Adrenal gland (tissue), 12 donors: ENCODE measurements around the gene RPTOR. TPM values are rescaled to one million over a fixed set of nuclear protein-coding genes. Genes with fewer than 3 reads are reported as not detected.
A peak's percentile ranks its signal among the peaks of the same experiment; 100 is the strongest.

Source experiments
- DNase-seq, 7 donors: peaks; one replicate each; pipeline ENCODE4 v3.0.0-alpha.2; 2019 to 2020
- H3K27ac ChIP-seq, 5 donors: fragments of 200-600 bp; sonication (generic) in 4 of 5; 1 replicate in 3 of 5; 2 replicates in 2 of 5; pipeline versions ENCODE4 v1.5.1 to v1.8.0; 2016 to 2020; ENCODE audit warnings: mild to moderate bottlenecking in 1 of 5
- H3K27me3 ChIP-seq: fragments of 200-600 bp; 2 replicates; pipeline ENCODE4 v1.8.0; 2021
- H3K36me3 ChIP-seq, 2 donors: fragments of 200-600 bp; replicated peaks in 1 of 2; 1 replicate in 1 of 2; 2 replicates in 1 of 2; pipeline versions ENCODE4 v1.5.1 to v1.8.0; 2018 to 2022
- H3K4me1 ChIP-seq, 2 donors: fragments of 200-600 bp; replicated peaks in 1 of 2; 1 replicate in 1 of 2; 2 replicates in 1 of 2; pipeline versions ENCODE4 v1.5.1 to v1.8.0; 2018 to 2021
- H3K4me3 ChIP-seq, 4 donors: fragments of 200-600 bp; sonication (generic) in 3 of 4; one replicate each; pipeline ENCODE4 v1.5.1; 2016 to 2018
- H3K9me3 ChIP-seq, 3 donors: fragments of 200-600 bp; sonication (generic) in 1 of 3; replicated peaks in 1 of 3; 1 replicate in 2 of 3; 2 replicates in 1 of 3; pipeline versions ENCODE4 v1.5.1 to v1.8.0; 2016 to 2021
- CTCF ChIP-seq, 6 experiments: fragments of 450-650 bp in 4 of 6; fragments of 200-600 bp in 2 of 6; sonication (generic) in 1 of 6; IDR thresholded peaks; 1 replicate in 5 of 6; 2 replicates in 1 of 6; pipeline versions ENCODE4 v1.5.1 to v1.8.0; 2016 to 2021; ENCODE audit warnings: antibody characterized with exemption in 6 of 6, mild to moderate bottlenecking in 2 of 6, moderate library complexity in 1 of 6
- POLR2A ChIP-seq, 2 donors: fragments of 450-650 bp; IDR thresholded peaks; one replicate each; pipeline ENCODE4 v1.6.1; 2017; ENCODE audit warnings: antibody characterized with exemption in 2 of 2, mild to moderate bottlenecking in 2 of 2, moderate library complexity in 1 of 2
- WGBS, 4 donors: extraction: QIAGEN DNeasy Blood & Tissue Kit in 2 of 4; methylation state at CpG; one replicate each; pipeline versions ENCODE4 v1.1.5 to v1.1.7; 2013 to 2017; 5-methylcytosine and 5-hydroxymethylcytosine counted together
- intact Hi-C, 2 donors: fragments of 100-400 bp; cut with DNase I; formaldehyde crosslinking; loops; one replicate each; pipeline versions ENCODE4 v1.14.1 to v1.15.0; 2022 to 2023
- polyA plus RNA-seq, 3 donors: library from polyadenylated mRNA; stranded (reverse); fragments of 200-250 nt in 2 of 3; fragments of 350-450 nt in 1 of 3; fragmentation: Illumina TruSeq in 1 of 3; extraction: RNeasy Lipid Tissue Mini Kit (QIAGEN cat#74804) in 1 of 3; gene quantifications; one replicate each; pipeline ENCODE4 v1.2.3, GENCODE V29; 2013 to 2014
- total RNA-seq, 9 donors: library from RNA; depleted of rRNA in 4 of 9; stranded (reverse); fragments of >200 nt in 4 of 9; fragments of 120-200 nt in 1 of 9; fragmentation: NEBNext Ultra II Directional in 1 of 9; extraction: Animal tissue kit (Norgen Biotek cat#: 25700) in 1 of 9; gene quantifications; one replicate each; pipeline versions ENCODE4 v1.1.0 to v1.2.4, GENCODE V29; 2013 to 2023
- donor health status: healthy with polysubstance abuse.
- donor health status: Bipolar disorder and iron deficiency.
- donor health status: DM: yes; HTN: yes; CAD: no.
- donor health status: DM: no; HTN: no; CAD: no.
- donor health status: DM: no; HTN: no; CAD: no.
- donor health status: DM: yes; HTN: yes; CAD: no.

The RPTOR gene
- total and polyA plus RNA-seq, 12 donors: 9.7 to 53.3 (median 29.7) TPM

GRCh38 chr17:80929449-80929848 is 384.8 kb downstream of the RPTOR start:
- 97 to 99% (median 99%) methylated on average over 12 to 13 of the region's 13 CpGs for WGBS, 4 donors
- no peak for DNase-seq

DNA sequence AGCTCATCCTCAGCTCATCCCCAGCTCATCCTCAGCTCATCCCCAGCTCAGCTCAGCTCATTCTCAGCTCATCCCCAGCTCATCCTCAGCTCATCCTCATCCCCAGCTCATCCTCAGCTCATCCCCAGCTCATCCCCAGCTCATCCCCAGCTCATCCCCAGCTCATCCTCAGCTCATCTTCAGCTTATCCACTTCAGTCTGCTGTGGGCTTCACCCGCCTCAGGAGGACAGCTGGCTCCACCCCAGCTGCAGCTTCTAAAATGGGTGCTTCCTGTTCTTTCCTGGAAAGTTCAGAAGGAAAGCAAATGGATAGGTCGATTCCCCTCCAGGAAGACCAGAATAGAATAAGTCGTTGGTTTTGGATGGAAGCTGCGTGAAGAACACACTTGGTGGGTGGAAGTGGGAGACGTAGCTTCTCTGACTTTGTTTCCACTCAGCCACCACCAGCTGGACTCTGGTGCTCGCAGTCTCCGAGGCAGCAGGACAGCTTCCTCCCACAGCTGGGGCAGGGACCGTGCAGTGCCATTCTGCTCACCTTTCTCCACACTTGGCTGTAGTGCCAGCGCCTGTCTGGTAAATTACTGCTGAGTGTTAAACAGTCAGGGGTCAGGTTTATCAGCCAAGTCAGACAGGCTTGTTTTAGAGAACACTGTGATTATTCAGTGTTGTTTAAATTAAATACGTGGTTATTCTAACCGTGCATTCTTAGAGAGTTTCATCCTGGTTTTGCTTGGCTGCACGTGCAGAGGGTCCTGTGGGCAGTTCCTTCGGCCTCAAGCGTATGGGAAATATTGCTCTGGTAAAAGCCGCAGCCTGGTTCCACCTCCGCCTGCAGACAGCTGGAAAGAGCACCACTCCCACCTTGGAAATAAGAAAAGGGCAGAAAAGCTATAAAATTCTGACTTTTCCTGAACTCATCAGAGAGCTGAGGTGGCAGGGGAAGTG is 386.0 kb downstream of the RPTOR start:
- no peaks in the 10 kb centered on the region for H3K27me3 ChIP-seq
- WGBS, 4 donors: 81 to 90% (median 86%) methylated on average over 15 to 16 of the region's 16 CpGs
- peak in 1 of 7 donors; percentile 2 for DNase-seq
- peaks cover 0 to 4% of the 10 kb centered on the region in 2 donors for H3K36me3 ChIP-seq
- no peak overlapping the region for H3K4me3 ChIP-seq
- no peak overlapping the region for H3K27ac ChIP-seq
- intact Hi-C loops: no loop called here
- H3K4me1 ChIP-seq: peaks cover 4 to 5% of the 10 kb centered on the region in 2 donors
- TF ChIP-seq CTCF (IDR thresholded peaks at IDR 0.05): no peak
- TF ChIP-seq POLR2A (IDR thresholded peaks at IDR 0.05): no peak
- no peaks in the 10 kb centered on the region for H3K9me3 ChIP-seq

More at GRCh38 chr17:80929449-80929848, 384.8 kb downstream of the RPTOR start:
- peaks cover 0 to 16% of the 10 kb centered on the region in 2 donors for H3K36me3 ChIP-seq
- TF ChIP-seq POLR2A (IDR thresholded peaks at IDR 0.05): no peak
- no peak for TF ChIP-seq CTCF (IDR thresholded peaks at IDR 0.05)
- no peak overlapping the region for H3K27ac ChIP-seq
- no peak overlapping the region for H3K4me3 ChIP-seq
- intact Hi-C loops: no loop called here
- H3K4me1 ChIP-seq: peaks cover 4 to 5% of the 10 kb centered on the region in 2 donors
- H3K9me3 ChIP-seq: no peaks in the 10 kb centered on the region
- H3K27me3 ChIP-seq: no peaks in the 10 kb centered on the region

GRCh38 chr17:80931421-80932265 is 387.0 kb downstream of the RPTOR start:
- WGBS, 4 donors: 86 to 99% (median 93%) methylated on average over 11 to 13 of the region's 13 CpGs
- no peak overlapping the region for H3K4me3 ChIP-seq
- no peak overlapping the region for H3K27ac ChIP-seq
- TF ChIP-seq POLR2A (IDR thresholded peaks at IDR 0.05) (no peak), CTCF (IDR thresholded peaks at IDR 0.05) (no peak)
- H3K9me3 ChIP-seq: no peaks in the 10 kb centered on the region
- peaks cover 4 to 5% of the 10 kb centered on the region in 2 donors for H3K4me1 ChIP-seq
- no peaks in the 10 kb centered on the region for H3K27me3 ChIP-seq
- H3K36me3 ChIP-seq: no peaks in the 10 kb centered on the region
- intact Hi-C loops: no loop called here
- peak in 1 of 7 donors; percentile 2 for DNase-seq

DNA sequence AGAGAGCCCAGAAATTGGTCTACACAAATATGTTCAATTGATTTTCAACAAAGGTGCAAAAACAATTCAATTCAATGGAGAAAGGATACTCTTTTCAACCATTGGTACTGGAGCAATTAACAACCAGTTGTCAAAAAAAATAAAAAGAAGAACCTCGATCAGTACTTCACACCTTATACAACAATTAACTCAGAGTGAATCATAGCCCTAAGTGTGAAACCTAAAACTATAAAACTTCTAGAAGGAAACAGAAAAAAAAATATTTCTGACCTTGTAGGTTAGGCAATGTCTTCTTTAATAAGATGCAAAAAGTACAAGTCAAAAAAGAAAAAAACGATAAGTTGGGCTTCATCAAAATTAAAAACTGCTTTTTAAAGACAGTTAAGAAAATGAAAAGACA is 390.9 kb downstream of the RPTOR start:
- no peaks in the 10 kb centered on the region for H3K27me3 ChIP-seq
- intact Hi-C loops: no loop called here
- H3K36me3 ChIP-seq: no peaks in the 10 kb centered on the region
- TF ChIP-seq POLR2A (IDR thresholded peaks at IDR 0.05) (no peak), CTCF (IDR thresholded peaks at IDR 0.05) (no peak)
- no peak overlapping the region for H3K4me3 ChIP-seq
- no peaks in the 10 kb centered on the region for H3K4me1 ChIP-seq
- WGBS, 4 donors: 92 to 96% (median 95%) methylated on average over 2 of the region's 2 CpGs
- DNase-seq: no peak
- H3K9me3 ChIP-seq: no peaks in the 10 kb centered on the region
- no peak overlapping the region for H3K27ac ChIP-seq
